Suprapubic skin (tissue), 4 donors: ENCODE data around the gene ARMC10. TPM values are rescaled to one million over a fixed set of nuclear protein-coding genes. Genes with fewer than 3 reads are reported as not detected.
A peak's percentile ranks its signal among the peaks of the same experiment; 100 is the strongest.
"Not testable (repeated sequence)": the region's sequence is repeated elsewhere in the genome, so short reads cannot be mapped to it uniquely, and the experiment has no call there.

Source experiments
- DNase-seq, 2 donors: peaks; one replicate each; pipeline ENCODE4 v3.0.0-alpha.2; 2019; ENCODE audit warnings: low spot score in 2 of 2
- H3K27ac ChIP-seq: fragments of 200-600 bp; sonication (generic); one replicate; pipeline ENCODE4 v1.5.1; 2019
- H3K27me3 ChIP-seq: fragments of 200-600 bp; sonication (generic); one replicate; pipeline ENCODE4 v1.5.1; 2019
- H3K36me3 ChIP-seq: fragments of 200-600 bp; sonication (generic); one replicate; pipeline ENCODE4 v1.5.1; 2019
- H3K4me1 ChIP-seq: fragments of 200-600 bp; sonication (generic); one replicate; pipeline ENCODE4 v1.5.1; 2019
- H3K4me3 ChIP-seq: fragments of 200-600 bp; sonication (generic); one replicate; pipeline ENCODE4 v1.5.1; 2019; ENCODE audit warnings: mild to moderate bottlenecking
- H3K9me3 ChIP-seq: fragments of 200-600 bp; sonication (generic); one replicate; pipeline ENCODE4 v1.5.1; 2019
- CTCF ChIP-seq, 2 donors: fragments of 200-600 bp in 1 of 2; fragments of 450-650 bp in 1 of 2; sonication (generic) in 1 of 2; IDR thresholded peaks; one replicate each; pipeline ENCODE4 v1.5.1; 2016 to 2019; ENCODE audit warnings: antibody characterized with exemption in 2 of 2, mild to moderate bottlenecking in 1 of 2, moderate library complexity in 1 of 2
- EP300 ChIP-seq: sonication (generic); formaldehyde crosslinking; IDR thresholded peaks from one replicate; pipeline ENCODE4 v1.6.1; 2017; ENCODE audit warnings: antibody characterized with exemption
- POLR2A ChIP-seq, 2 donors: fragments of 450-650 bp; IDR thresholded peaks; one replicate each; pipeline ENCODE4 v1.6.1; 2017; ENCODE audit warnings: antibody characterized with exemption in 2 of 2, mild to moderate bottlenecking in 2 of 2, moderate library complexity in 2 of 2
- POLR2AphosphoS5 ChIP-seq, 3 donors: sonication (generic); formaldehyde crosslinking; IDR thresholded peaks; one replicate each; pipeline ENCODE4 v1.6.1; 2017; ENCODE audit warnings: antibody characterized with exemption in 3 of 3
- WGBS: methylation state at CpG from one replicate; pipeline ENCODE4 v1.1.5; 2018; 5-methylcytosine and 5-hydroxymethylcytosine counted together
- total RNA-seq, 4 donors: library from RNA; depleted of rRNA; stranded (reverse); fragments of >200 nt; gene quantifications; one replicate each; pipeline ENCODE4 v1.1.0, GENCODE V29; 2016

Gene ARMC10
- total RNA-seq: 10 to 100 TPM; 37.2 to 60.0 (median 50.0) TPM

- Histone ChIP-seq H3K9me3 (no peaks in the 10 kb centered on the region), H3K27me3 (no peaks in the 10 kb centered on the region), H3K36me3 (no peaks in the 10 kb centered on the region), H3K27ac (peak within 1 kb of the TSS; percentile 97), H3K4me3 (peak within 1 kb of the TSS; percentile 79), H3K4me1 (peaks cover 24% of the 10 kb centered on the region)
- peak; percentile 93 for DNase-seq
- WGBS: 1% methylated on average over 26 of the region's 83 CpGs
- peak; percentile 20 to 54 (median 34) for TF ChIP-seq POLR2AphosphoS5 (IDR thresholded peaks at IDR 0.05)
- peak; percentile 1 to 67 for TF ChIP-seq CTCF (IDR thresholded peaks at IDR 0.05)
- TF ChIP-seq POLR2A (IDR thresholded peaks at IDR 0.05): no peak
- no peak for TF ChIP-seq EP300
These were observed at the start of gene ARMC10, which contains the start of gene FBXL13 for GRCh38 chr7:103074519-103075336. Gene ARMC10 (plus strand): TSS chr7:103075140. CDS start chr7:103075273, 133 bp downstream. Gene FBXL13 (minus strand): TSS chr7:103074796.

GRCh38 chr7:103025341-103025740 lies 49.6 kb upstream of the ARMC10 start:
- H3K9me3 ChIP-seq: no peaks in the 10 kb centered on the region
- H3K27ac ChIP-seq: no peak overlapping the region
- TF ChIP-seq POLR2A (IDR thresholded peaks at IDR 0.05): no peak
- TF ChIP-seq CTCF (IDR thresholded peaks at IDR 0.05): no peak
- TF ChIP-seq EP300: no peak
- WGBS: 85% methylated on average over 3 of the region's 3 CpGs
- no peaks in the 10 kb centered on the region for H3K4me1 ChIP-seq
- no peak overlapping the region for H3K4me3 ChIP-seq
- no peaks in the 10 kb centered on the region for H3K36me3 ChIP-seq
- H3K27me3 ChIP-seq: no peaks in the 10 kb centered on the region
- DNase-seq: no peak

DNA sequence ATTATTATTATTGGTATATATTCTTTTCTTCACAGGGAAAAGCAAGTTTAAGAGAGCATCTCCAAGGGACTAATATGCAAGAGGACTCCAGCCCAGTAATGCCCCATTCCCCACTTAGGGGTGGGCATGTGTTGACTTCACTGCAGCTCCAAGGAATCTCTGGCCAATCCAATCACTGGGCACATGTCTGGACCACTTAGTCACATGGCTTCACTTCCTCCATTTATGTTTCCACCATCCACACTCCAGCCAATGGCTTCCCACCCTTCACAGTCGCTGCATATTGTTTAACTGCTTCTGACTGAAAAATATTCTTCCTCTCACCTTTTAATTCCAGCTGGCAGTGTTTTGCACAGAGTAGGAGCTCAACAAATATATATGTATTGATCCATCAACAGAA lies 43.9 kb upstream of the ARMC10 start:
- WGBS: 96% methylated on average over 1 of the region's 1 CpG
- TF ChIP-seq CTCF (IDR thresholded peaks at IDR 0.05) (no peak), POLR2AphosphoS5 (IDR thresholded peaks at IDR 0.05) (no peak), POLR2A (IDR thresholded peaks at IDR 0.05) (no peak), EP300 (no peak)
- H3K4me1 ChIP-seq: no peaks in the 10 kb centered on the region
- H3K9me3 ChIP-seq: no peaks in the 10 kb centered on the region
- no peaks in the 10 kb centered on the region for H3K27me3 ChIP-seq
- H3K36me3 ChIP-seq: no peaks in the 10 kb centered on the region
- H3K4me3 ChIP-seq: no peak overlapping the region
- H3K27ac ChIP-seq: no peak overlapping the region
- DNase-seq: no peak

DNA sequence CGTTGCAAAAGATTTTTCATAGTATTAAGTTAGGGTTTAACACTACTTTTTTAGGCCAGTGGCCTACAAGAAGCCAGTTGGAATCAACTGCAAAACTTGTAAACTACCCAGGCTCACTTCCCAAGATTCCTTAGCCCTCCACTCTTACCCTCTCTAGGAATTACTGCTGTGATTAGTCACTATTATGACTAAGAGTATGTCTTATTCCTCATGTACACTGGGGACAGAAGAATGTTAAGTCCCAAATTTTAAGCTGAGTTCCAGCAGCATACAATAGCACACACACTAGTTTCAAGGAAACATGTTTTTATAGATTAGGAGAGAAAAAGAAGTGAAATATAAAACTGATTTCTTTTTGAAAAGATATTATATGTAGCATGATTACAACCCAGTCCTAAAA lies 43.2 kb upstream of the ARMC10 start:
- 84% methylated on average over 1 of the region's 1 CpG for WGBS

GRCh38 chr7:103034318-103034717 lies 40.6 kb upstream of the ARMC10 start:
- H3K9me3 ChIP-seq, H3K4me1 ChIP-seq, H3K36me3 ChIP-seq, H3K27me3 ChIP-seq, DNase-seq, H3K4me3 ChIP-seq, H3K27ac ChIP-seq: not testable (repeated sequence)
- WGBS: 97% methylated on average over 2 of the region's 20 CpGs

More for the DNA sequence above, 43.2 kb upstream of the ARMC10 start:
- no peak overlapping the region for H3K4me3 ChIP-seq
- H3K9me3 ChIP-seq: no peaks in the 10 kb centered on the region
- H3K36me3 ChIP-seq: no peaks in the 10 kb centered on the region
- TF ChIP-seq EP300: no peak
- TF ChIP-seq POLR2A (IDR thresholded peaks at IDR 0.05): no peak
- no peak for TF ChIP-seq CTCF (IDR thresholded peaks at IDR 0.05)
- TF ChIP-seq POLR2AphosphoS5 (IDR thresholded peaks at IDR 0.05): no peak
- H3K27me3 ChIP-seq: no peaks in the 10 kb centered on the region
- no peak for DNase-seq
- H3K27ac ChIP-seq: no peak overlapping the region
- no peaks in the 10 kb centered on the region for H3K4me1 ChIP-seq
